HG03342 (cell line): ENCODE measurements around the gene ZNF273.

ENCODE experiments used
- ATAC-seq: cut with Tn5 transposase; IDR thresholded peaks from one replicate; pipeline ENCODE4 v1.9.1; 2021; ENCODE audit warnings: mild to moderate bottlenecking, moderate library complexity; ENCODE audit not compliant: unreplicated experiment

Gene ZNF273

DNA sequence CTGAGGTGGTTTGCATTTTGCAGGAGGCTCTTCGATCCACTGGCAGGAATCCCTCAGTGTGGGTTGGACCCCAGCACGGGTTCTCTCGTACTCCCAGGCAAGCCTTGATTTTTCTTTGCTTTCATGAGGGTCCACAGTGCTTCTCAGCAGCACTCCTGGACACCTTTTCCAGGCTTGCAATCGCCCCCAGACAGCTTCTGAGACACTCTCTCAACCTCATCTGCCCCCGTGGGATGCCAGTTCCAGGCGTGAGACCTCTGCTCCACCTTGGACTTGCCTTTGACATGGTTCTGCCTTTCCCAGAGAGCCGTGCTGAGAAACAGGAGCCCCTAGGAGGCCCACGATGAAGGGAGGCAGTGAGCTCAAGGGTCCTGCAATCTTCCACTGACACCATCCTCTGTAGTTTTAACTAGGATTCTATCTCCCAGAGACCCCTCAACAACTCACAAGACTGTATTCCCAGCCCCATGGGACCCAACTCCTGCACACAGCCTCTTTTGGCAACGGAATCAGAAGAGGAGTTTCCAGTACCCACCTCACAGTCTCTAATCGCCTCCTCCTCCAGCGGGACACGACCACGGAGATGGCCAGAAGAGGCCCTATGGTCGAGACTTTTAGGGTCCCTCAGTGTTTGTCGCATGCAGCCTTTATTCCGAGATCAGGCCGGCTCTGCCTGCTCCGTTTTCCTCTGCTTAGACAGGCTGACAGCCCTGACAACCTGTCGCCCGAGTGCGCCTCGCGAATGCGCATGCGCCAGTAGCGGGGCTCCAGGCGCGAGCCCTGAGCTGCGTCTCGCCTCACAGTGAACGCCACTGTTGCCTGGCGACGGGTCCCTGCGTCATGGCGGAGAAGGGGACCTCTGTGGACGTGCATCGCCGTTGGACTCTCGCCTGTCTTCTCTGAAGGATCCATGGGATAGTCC is 26.0 kb upstream of the ZNF273 start:
- no peak for ATAC-seq

DNA sequence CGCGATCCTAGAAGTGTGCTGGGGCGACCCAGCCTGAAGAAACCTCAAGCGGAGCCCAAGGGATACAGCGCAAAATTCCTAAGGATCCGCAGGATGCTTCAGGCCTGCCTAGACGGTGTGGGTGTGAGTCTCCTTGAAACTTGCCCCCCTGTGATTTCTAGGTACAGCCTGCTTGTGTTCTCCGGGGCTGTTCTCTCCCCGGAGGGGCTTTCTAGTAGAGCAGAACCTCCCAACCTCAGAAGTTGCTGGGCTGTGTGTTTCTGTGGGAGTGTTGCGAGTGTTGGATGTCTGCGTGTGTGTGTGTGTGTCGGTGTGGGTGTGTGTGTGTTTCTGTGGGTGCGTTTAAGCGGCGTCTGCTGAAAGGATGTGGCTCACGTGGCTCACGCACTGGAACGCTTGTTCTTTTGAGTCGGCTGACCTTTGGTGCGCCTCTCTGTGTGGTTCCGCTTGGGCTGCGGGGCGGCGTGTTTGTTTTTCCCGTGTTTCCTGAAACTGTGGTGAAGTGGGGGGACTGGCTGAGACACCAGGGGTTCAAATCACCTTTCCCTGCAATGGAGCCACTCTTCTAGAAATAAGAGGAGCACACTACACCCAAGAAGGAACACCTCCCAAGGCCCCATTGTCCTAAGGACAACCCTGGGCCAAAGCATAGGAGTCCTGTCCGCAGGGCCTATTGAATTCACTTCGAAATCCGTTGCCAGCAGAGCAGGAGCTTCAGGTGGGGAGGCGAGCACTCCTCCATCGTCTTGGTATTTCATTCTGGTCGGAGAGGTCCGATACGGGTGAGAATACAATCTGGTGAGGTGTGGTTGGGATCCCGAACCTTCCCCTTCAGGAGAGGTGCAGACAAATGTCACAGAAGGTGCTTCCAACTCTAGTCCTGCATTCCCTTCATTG is 25.1 kb upstream of the ZNF273 start:
- ATAC-seq = no peak

DNA sequence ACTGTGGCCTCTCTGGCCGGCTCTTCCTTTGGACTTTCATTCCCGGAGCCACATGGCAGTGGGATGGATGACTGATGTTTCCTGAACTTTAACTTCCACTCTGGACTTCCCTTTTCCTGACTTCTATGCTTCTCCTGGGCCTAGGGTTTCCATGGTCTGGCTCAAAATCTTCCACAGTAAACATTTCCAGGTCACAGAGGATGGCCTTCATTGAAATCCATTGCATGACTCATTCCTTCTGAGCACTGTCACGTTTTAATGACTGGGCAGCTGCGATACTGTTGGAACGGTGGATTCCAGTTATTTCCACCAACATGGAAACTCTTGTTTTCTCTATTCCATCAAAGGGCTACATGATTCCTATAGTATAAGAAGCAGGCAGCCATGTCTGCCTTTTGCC is 24.4 kb upstream of the ZNF273 start:
- no peak for ATAC-seq

DNA sequence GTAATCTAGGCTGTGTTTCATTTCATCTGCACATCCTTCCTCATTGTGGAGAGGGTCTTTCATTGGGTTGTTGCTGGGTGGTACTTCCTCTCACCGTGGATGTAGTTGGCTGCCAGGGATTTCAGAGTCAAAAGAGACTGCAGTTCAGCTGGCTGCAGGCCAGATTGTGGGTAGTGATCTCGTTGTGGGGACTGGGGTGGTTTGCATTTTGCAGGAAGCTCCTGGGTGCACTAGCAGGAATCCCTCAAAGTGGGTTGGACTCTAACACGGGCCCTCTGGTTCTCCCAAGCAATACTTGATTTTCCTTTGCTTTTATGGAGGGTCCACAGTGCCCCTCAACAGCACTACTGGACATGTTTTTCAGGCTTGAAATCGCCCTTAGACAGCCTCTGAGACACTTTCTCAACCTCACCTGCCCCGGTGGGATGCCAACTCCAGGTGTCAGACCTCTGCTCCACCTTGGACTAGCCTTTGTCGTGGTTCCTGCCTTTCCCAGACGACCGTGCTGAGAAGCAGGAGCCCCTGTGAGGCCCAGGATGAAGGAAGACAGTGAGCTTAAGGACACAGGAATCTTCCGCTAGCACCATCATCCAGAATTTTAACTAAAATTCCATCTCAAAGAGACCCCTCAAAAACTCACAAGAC is 23.9 kb upstream of the ZNF273 start:
- ATAC-seq = no peak

DNA sequence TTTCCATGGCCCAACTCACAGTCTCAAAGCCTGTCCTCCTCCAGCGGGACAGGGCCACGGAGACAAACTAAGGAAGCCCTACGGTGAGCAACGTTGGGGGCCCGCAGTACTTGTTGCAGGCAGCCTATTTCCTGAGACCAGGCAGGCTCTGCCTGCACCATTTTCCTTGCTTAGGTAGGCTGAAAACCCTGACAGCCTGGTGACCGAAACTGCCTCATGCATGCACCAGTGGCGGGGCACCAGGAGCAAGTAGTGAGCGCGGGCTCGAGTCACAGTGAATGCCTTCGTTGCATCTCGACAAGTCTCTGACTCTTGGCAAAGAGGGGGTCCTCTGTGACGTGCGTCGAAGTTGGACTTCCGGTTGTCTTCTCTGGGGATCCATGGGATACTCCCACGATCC is 23.3 kb upstream of the ZNF273 start:
- ATAC-seq = no peak

DNA sequence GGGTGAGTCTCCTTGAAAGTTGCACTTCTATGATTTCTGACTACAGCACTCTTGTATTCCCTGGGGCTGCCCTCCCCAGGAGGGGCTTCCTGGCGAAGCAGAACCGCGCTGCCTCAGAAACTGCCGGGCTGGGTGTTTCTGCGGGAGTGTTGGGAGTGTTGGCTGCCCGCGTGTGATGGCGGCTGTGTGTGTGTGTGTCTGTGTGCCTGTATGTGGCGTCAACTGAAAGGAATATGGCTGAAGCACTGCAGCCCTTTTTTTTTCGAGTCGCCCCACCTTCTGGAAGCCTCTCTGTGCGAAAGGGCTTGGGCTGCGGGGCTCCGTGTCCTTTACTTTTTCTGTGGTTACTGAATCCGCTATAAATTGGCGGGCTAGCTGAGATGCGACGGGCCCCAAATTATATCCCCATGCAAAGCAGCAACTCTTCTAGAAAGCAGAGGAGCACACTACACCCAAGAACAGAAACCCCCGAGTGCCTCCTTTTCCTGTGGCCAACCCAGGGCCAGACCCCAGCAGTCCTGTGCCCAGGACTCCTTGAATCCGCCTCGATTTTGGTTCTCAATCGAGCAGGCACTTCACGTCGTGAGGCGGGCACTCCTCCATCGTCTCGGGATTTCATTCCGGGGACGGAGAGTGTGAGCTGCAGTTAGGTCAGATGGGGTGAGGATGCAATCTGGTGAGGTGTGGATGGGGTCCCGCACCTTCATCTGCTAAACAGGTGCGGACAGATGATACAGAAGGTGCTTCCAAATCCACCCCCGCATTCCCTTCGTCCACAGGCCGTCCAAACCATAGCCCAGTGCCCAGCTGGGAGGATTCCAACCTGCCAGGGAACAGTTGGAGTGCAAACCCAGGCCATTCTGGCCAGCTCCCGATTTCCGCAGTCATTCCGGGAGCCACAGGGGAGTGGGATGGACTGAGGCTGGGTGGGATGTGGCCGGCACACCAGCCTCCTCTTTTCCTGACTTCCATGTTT is 22.5 kb upstream of the ZNF273 start:
- no peak for ATAC-seq

DNA sequence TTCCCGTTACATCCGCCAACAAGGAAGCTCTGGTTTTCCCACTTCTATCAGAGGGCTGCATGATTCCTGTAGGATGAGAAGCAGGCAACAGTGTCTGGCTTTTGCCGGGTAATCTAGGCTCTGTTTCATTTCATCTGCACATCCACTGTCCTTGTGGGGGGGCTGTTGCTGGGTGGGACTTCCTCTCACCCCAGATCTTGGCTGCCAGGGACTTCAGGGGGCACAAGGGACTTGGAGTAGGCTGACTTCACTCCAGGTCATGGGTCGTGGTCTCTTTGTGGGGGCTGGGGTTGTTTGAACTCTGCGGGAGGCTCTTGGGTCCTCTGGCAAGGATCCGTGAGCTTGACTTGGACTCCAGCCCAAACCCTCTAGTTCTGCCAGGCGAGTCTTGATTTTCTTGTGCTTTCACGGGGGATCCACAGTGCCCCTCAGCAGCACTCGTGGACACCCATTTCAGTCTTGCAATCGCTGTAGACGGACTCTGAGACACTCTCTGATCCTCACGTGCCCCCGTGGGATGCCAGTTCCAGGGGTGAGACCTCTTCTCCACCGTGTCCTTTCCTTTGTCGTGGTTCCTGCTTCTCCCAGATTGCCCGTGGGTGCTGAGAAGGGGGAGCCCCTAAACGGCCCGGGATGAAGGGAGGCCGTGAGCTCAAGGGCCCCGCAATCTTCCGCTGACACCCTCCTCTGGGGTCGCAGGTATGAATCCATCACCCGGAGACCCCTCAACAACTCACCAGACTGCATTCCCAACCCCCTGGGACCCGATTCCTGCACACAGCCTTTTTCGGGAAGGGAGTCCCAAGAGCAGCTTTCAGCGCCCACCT is 21.4 kb upstream of the ZNF273 start:
- ATAC-seq = no peak

DNA sequence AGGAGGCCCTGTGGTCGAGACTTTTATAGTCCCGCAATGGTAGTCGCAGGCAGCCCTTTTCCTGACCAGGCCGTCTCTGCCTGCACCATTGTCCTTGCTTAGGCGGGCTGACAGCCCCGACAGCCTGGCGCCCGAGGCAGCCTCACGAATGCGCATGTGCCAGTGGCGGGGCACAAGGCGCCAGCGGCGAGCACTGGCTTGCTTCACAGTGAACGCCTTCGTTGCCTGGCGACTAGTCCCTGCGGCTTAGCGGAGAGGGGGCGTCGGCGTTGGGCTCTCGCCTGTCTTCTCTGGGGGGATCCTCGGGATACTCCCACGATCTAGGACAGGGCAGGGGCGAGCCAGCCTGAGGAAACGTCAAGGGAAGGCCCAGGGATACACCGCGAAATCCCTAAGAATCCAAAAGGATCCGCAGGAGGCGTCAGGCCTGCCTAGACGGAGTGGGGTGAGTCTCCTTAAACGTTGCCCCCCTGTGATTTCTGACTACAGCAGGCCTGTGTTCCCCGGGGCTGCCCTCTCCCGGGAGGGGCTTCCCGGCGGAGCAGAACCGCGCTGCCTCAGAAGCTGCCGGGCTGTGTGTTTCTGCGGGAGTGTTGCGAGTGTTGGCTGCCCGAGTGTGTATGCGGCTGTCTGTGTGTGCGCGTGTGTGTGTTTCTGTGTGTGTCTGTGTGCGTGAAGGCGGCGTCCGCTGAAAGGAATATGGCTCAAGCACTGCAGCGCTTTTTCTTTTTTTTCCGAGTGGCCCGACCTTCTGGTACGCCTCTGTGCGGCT is 20.5 kb upstream of the ZNF273 start:
- ATAC-seq = no peak

DNA sequence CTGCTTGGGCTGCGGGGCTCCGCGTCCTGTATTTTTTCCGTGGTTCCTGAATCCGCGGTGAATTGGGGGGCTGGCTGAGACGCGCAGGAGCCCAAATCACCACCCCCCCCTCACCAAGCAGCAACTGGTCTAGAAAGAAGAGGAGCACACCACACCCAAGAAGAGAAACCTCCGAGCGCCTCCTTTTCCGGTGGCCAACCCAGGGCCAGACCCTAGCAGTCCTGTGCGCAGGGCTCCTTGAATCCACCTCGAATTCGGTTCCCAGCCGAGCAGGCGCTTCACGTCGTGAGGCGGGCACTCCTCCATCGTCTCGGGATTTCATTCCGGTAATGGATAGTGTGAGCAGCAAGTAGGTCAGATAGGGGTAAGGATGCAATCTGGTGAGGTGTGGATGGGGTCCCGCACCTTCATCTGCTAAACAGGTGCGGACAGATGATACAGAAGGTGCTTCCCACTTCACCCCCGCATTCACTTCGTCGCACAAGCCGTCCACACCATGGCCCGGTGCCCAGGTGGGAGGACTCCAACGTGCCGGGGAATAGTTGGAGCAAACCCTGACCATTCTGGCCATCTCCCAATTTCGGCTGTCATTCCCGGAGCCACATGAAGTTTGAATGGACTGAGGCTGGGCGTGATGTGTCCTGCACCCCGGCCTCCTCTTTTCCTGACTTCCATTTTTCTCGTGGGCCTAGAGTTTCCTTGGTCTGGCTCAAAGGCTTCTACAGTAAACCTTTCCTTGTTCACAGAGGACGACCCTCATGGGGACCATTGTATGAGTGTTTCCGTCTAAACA is 19.8 kb upstream of the ZNF273 start:
- ATAC-seq = no peak

DNA sequence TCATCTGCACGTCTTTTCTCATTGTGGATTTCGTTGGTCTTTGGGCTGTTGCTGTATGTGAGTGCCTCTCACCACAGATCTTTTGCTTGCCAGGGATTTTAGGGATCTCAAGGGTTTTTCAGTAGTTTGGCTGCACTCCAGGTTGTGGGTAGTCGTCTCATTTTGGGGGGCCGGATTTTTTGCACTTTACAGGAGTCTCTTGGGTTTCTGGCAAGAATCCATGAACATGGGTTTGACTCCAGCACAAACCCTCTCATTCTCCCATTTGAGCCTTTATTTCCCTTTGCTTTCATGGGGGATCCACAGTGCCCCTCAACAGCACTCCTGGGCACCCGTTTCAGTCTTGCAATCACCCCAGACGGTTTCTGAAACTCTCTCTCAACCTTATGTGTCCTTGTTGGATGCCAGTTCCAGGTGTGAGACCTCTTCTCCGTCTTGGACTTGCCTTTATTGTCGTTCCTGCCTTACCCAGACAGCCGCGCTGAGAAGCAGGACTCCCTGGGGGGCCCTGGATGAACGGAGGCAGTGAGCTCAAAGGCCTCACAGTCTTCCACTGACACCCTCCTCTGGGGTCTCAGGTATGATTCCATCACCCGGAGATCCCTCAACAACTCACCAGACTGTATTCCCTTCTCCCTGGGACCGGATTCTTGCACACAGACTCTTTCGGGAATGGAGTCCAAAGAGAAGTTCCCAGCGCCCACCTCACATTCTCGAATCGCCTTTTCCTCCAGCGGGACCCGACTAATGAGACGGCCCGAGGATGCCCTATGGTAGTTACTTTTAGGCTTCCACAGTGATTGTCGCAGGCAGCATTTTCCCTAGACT is 18.8 kb upstream of the ZNF273 start:
- ATAC-seq = no peak

DNA sequence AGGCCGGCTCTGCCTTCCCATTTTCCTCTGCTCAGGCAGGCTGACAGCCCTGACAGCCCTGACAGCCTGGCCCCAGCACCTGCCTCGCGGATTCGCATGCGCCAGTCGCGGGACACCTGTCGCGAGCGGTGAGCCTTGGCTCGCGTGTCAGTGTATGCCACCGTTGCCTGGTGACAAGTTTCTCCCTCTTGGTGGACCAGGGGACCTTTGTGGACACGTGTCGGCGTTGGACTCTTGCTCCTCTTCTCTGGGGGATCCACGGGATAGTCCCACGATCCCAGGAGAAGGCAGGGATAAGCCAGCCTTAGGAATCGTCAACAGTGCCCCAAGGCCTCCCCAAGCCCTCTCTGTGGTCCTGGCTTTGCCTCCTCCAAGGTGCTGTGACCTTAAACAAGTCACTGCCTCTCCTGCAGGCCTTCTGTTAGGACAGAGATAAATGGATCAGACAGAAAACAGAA is 18.1 kb upstream of the ZNF273 start:
- ATAC-seq = no peak

DNA sequence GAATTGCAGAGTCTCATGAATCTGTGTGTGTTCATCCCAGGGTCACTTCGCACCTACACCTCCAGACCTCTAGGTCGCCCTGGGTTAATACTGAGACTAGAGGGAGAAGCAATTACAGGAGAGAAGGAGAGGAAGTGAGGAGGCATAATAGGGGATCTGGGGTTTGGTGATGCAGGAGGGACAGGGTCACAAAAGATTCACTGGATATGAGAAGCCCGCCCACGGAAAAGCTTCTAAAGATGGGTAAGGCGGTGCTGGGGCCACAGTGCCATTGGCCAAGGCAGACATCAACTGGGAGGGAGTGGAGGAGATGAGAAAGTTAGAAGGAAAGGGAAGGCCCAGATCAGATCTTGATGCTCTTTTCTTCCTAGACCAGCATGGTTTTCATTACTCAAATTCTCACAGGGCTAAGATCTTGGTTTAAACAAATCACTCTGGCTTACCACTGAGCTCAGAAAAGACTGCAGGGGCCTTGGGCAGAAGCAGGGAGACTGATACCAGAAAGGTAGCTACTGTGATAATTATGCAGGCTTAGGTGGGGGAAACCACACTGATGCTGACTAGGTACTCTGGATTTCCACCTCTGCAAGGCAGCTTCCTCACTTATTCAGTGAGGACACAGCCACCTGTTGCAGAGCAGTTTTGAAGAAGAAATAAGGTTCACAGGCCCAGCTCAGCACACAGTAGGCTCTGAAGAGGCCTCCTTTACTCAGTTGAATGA is 17.4 kb upstream of the ZNF273 start:
- no peak for ATAC-seq

DNA sequence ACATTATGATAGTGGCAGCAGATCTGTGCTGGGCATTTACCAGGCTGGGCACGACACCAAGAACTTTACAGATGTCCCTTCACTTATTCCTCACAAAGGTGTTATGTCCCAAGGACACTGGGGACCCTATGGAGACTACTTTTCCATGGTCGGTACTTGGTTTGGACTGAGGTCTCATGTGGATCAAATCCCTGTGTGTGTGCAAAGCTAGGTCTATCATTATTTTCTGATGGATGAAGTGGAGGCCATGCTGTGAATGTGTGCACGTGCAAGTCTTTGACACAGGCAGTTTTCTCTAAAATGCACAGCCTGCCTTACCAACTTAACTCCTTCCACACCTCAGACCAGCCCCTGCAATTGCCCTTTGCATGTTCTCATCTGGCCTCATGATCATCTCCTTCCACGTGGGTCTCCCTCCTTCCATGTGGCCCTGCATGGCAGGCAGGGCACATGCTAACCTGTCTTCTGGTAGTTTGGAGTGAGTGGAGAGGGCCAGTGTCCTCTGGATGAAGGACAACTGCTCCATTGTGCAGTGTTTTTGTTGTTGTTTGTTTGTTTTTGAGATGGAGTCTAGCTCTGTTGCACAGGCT is 16.0 kb upstream of the ZNF273 start:
- ATAC-seq = no peak

DNA sequence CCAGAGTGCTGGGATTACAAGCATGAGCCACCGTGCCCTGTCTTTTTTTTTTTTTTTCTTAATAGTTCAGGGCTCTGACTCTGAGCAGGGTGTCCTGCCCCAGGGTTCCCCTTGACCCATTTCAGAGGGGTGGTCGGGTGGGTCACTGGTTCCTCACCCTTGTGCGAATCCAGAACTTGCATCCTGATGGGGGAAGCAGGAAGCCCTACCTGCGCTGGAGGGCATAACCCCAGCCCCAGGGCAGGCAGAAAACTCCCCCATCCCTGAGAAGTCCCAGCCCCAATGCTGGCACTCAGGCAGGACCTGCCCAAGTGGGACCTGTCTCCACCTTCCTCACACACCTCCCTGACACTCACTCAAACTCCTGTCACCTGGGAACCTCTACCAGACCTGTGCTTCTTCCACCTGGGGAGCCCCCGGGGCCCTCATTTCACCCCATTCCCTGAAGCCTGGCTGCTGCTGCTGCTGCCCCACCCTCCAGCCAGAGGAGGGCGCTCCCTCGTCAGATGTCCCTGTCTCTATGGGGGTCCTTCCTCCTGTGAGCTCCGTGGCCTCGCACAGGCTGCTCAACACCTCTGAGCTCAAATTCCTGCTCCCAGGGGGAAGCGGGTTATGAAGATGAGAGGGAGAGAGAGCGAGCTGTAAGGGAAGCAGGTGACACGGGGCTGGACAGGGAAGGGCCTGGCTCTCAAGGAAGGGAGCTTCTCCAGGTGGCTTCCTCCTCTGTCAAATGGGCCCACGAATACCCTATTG is 15.1 kb upstream of the ZNF273 start:
- no peak for ATAC-seq

DNA sequence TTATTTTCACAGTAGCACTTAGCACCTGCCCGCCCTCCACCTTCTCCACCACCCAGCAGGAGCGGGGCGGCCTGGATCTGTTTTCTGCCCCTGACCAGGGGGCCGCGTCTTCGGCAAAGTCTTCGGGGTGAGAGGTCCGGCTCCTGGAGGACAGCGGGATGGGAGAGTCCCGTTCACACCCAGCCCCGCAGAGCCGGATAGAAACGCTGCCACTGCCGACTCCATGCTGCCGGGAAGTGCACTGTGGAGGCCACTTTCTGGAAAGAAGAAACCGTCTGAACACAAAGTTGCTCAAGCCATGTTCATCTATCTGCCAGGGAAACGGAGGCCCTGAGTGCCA is 14.5 kb upstream of the ZNF273 start:
- ATAC-seq = no peak
